MCF 10A (cell line): Measurements from ENCODE around the gene GPR39. TPM values are rescaled to one million over a fixed set of nuclear protein-coding genes. Genes with fewer than 3 reads are reported as not detected.

Experiments used
- BruUV-seq: library from RNA; stranded (reverse); fragments of 400-500 nt; replicated peaks from 2 replicates; lab custom pipeline; 2021; lab: Mats Ljungman, UMichigan
- CTCF ChIA-PET: fragments of 300-600 bp; sonication (Branson Sonifier 250); formaldehyde crosslinking; extraction: SDS; loops from one replicate; lab custom pipeline; 2021; ENCODE audit warnings: antibody characterized with exemption, inconsistent platforms; lab: Yijun Ruan, JAX
- POLR2A ChIA-PET: fragments of 300-600, 350-650 bp; sonication (Branson Sonifier 250); formaldehyde crosslinking; extraction: SDS; loops from one replicate; lab custom pipeline; 2020; ENCODE audit warnings: antibody characterized with exemption, inconsistent platforms; lab: Yijun Ruan, JAX
- DNase-seq: peaks from one replicate; pipeline ENCODE4 v3.0.0-alpha.2; 2018; ENCODE audit not compliant: unreplicated experiment
- H3K27ac Mint-ChIP-seq: one replicate; pipeline ENCODE4 v1.8.0; 2022; ENCODE audit warnings: mild to moderate bottlenecking, low read depth, mixed read lengths; ENCODE audit not compliant: unreplicated experiment
- H3K27me3 Mint-ChIP-seq: one replicate; pipeline ENCODE4 v1.8.0; 2022; ENCODE audit warnings: mixed read lengths; ENCODE audit not compliant: insufficient read depth, unreplicated experiment
- H3K36me3 Mint-ChIP-seq: one replicate; pipeline ENCODE4 v1.8.0; 2022; ENCODE audit warnings: mild to moderate bottlenecking, moderate library complexity, mixed read lengths; ENCODE audit not compliant: insufficient read depth, unreplicated experiment
- H3K4me1 Mint-ChIP-seq: one replicate; pipeline ENCODE4 v1.8.0; 2022; ENCODE audit warnings: mixed read lengths; ENCODE audit not compliant: insufficient read depth, unreplicated experiment
- H3K4me3 Mint-ChIP-seq: one replicate; pipeline ENCODE4 v1.8.0; 2022; ENCODE audit warnings: mild to moderate bottlenecking, moderate library complexity, mixed read lengths; ENCODE audit not compliant: unreplicated experiment
- H3K9me3 Mint-ChIP-seq: one replicate; pipeline ENCODE4 v1.8.0; 2022; ENCODE audit warnings: mixed read lengths; ENCODE audit not compliant: unreplicated experiment
- intact Hi-C: fragments of 100-400 bp; cut with micrococcal nuclease; formaldehyde crosslinking; loops from 2 replicates; pipeline ENCODE4 v1.14.1; 2022
- total RNA-seq: library from RNA; stranded (reverse); gene quantifications from 2 replicates; pipeline ENCODE4 v1.2.3, GENCODE V29; 2022
- TF ChIP-seq, protein P1 (sequence below): fragments of 200-600 bp; IDR thresholded peaks from one replicate; pipeline ENCODE4 v1.8.0; 2022; ENCODE audit warnings: antibody characterized with exemption, mild to moderate bottlenecking; ENCODE audit not compliant: unreplicated experiment

The GPR39 gene
- total RNA-seq, 1 experiment from 2014 or later: 7.2 TPM

DNA sequence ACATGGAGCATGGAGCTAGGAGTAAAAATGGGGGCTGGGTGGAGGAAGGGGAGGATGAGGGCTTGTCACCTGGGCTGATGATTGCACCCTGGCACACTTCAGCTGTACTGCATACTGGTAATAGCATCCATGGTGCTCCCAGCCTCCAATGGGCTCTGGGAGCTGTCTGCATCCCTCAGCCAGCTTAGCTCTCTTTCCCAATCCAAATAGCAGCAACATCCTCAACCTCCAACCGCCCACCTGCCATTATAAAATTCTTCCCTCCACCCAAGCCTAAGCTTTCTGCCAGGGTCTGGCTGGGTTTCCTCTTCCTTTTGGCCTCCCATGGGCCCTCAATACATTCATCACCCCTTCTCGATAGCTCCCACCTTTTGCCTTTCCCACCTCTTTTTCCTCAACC, 143.3 kb downstream of the GPR39 start:
- no TSS peak for BruUV-seq
- H3K9me3 Mint-ChIP-seq: no peaks in the 10 kb centered on the region
- H3K27me3 Mint-ChIP-seq: no peaks in the 10 kb centered on the region
- peaks cover 6% of the 10 kb centered on the region for H3K36me3 Mint-ChIP-seq
- intact Hi-C loops: no loop called here
- H3K27ac Mint-ChIP-seq: no peak overlapping the region
- peaks cover 7% of the 10 kb centered on the region for H3K4me1 Mint-ChIP-seq
- ChIA-PET POLR2A (interaction anchor here (1.0 kb wide), 1 partner anchor 14 kb away, joined by 3 read pairs; no protein-coding TSS in a partner anchor), CTCF (interaction anchor here (1.3 to 2.4 kb wide), 2 partner anchors 13 to 17 kb away, joined by 4 to 11 read pairs; no protein-coding TSS in a partner anchor)
- H3K4me3 Mint-ChIP-seq: no peak overlapping the region
- no peak for DNase-seq
- TF ChIP-seq, protein P1, sequence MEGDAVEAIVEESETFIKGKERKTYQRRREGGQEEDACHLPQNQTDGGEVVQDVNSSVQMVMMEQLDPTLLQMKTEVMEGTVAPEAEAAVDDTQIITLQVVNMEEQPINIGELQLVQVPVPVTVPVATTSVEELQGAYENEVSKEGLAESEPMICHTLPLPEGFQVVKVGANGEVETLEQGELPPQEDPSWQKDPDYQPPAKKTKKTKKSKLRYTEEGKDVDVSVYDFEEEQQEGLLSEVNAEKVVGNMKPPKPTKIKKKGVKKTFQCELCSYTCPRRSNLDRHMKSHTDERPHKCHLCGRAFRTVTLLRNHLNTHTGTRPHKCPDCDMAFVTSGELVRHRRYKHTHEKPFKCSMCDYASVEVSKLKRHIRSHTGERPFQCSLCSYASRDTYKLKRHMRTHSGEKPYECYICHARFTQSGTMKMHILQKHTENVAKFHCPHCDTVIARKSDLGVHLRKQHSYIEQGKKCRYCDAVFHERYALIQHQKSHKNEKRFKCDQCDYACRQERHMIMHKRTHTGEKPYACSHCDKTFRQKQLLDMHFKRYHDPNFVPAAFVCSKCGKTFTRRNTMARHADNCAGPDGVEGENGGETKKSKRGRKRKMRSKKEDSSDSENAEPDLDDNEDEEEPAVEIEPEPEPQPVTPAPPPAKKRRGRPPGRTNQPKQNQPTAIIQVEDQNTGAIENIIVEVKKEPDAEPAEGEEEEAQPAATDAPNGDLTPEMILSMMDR: no peak

DNA sequence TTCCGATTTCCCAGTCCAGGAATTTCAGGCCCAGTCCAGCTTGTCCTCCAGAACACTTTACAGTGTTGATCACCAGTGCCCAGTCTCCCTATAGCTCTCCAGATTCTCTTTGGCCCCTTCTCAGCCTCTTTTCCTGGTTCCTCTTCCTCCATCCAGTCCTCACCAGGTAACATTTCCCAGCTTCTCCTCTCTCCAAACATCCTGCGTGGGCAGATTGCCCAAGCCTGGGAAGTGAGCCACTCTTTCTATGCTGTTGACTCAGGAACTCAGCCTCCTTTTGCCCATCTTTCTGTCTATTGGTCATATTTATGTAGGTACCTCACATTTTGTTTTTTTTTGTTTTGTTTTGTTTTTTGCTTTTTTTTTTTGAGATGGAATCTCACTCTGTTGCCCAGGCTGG, 144.0 kb downstream of the GPR39 start:
- H3K4me3 Mint-ChIP-seq: no peak overlapping the region
- peaks cover 7% of the 10 kb centered on the region for H3K4me1 Mint-ChIP-seq
- H3K9me3 Mint-ChIP-seq: no peaks in the 10 kb centered on the region
- peak; percentile 9 for DNase-seq
- H3K36me3 Mint-ChIP-seq: peaks cover 6% of the 10 kb centered on the region
- TF ChIP-seq, protein P1: no peak
- BruUV-seq: no TSS peak
- ChIA-PET CTCF (interaction anchor here (0.6 to 1.5 kb wide), 3 partner anchors 13 to 212 kb away, joined by 3 to 10 read pairs (median 4); no protein-coding TSS in a partner anchor), POLR2A (no interaction called here)
- no peaks in the 10 kb centered on the region for H3K27me3 Mint-ChIP-seq
- H3K27ac Mint-ChIP-seq: no peak overlapping the region
- intact Hi-C loops: no loop called here

DNA sequence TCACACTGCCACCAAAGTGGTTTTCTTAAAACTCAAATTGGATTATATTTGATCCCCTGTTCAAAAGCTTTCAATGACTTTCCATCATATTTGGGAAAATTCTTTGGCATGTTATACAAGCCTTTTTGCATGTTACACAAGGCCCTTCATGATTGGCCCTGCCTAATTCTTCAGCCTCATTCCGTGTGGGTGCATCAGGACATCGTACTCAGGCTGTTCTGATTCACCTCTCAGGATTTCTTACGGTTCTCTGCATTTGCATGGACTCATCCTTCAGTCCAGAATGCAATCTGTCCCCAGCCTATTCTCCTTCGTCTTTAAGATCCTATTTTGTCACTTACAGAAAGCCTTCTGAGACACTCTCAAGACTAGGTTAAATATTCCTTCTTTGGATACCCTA, 145.6 kb downstream of the GPR39 start:
- TF ChIP-seq, protein P1: no peak
- POLR2A ChIA-PET: no interaction called here
- Mint-ChIP-seq H3K4me1 (peaks cover 7% of the 10 kb centered on the region), H3K36me3 (peaks cover 6% of the 10 kb centered on the region), H3K4me3 (no peak overlapping the region), H3K27me3 (no peaks in the 10 kb centered on the region), H3K9me3 (no peaks in the 10 kb centered on the region), H3K27ac (no peak overlapping the region)
- no peak for DNase-seq
- no TSS peak for BruUV-seq
- intact Hi-C loops: no loop called here
- CTCF ChIA-PET: interaction anchor here (1.2 to 1.5 kb wide), 2 partner anchors 14 to 162 kb away, joined by 5 to 10 read pairs; no protein-coding TSS in a partner anchor

DNA sequence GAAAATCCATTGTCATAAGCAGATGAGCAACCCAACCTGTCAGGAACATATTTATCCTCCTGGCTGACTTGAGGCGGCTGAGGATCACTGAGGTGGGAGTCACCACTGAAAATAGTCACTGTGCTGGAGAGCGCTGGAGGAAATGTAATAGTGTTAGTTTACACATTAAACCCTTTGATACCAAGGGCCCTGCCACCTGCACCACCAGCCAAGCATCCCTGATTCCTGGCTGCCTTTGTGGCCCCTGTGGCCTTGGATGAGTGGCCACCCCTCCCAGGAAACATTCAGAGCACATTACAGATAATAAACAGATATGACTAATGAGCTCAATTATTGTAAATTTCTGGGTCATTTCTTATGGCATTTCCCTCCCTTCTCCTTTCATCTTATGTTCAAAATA, 147.5 kb downstream of the GPR39 start:
- Mint-ChIP-seq H3K4me1 (peaks cover 7% of the 10 kb centered on the region), H3K27ac (no peak overlapping the region), H3K9me3 (no peaks in the 10 kb centered on the region), H3K36me3 (peaks cover 6% of the 10 kb centered on the region), H3K27me3 (no peaks in the 10 kb centered on the region), H3K4me3 (no peak overlapping the region)
- ChIA-PET POLR2A (no interaction called here), CTCF (interaction anchor here (0.5 to 0.6 kb wide), 3 partner anchors 630 to 1270 kb away, joined by 3 to 5 read pairs (median 4); no protein-coding TSS in a partner anchor)
- TF ChIP-seq, protein P1: no peak
- intact Hi-C loops: no loop called here
- no TSS peak for BruUV-seq
- DNase-seq: no peak
